ELF-1 (cell line): ENCODE results near the gene TMCC1.

Source experiments
- DNase-seq: peaks from one replicate; pipeline ENCODE4 v3.0.0-alpha.2; 2016; ENCODE audit warnings: low read depth, low spot score

The TMCC1 gene

DNA sequence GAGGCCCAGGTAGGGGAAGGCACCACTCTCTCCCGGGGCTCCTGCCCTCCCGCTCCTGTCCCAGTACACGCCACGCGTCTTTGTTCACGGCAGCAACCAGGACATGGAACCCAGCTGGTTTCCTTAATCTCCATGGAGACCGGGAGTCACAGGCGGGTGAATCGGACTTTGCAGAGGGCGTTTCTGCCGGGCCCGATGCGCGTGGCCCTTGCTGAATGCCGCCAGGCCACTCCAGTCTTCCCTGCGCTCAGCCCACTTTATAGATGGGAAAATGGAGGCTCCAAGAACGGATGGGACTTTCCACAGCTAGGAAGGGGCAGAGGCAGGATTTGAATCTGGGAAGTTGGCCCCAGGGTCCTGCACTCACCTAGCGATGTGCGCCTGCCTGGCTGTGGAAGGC is 294.4 kb downstream of the TMCC1 start:
- peak; percentile 53 for DNase-seq

- no peak for DNase-seq
These were observed 295.0 kb downstream of the TMCC1 start for GRCh38 chr3:129598484-129598883.

DNA sequence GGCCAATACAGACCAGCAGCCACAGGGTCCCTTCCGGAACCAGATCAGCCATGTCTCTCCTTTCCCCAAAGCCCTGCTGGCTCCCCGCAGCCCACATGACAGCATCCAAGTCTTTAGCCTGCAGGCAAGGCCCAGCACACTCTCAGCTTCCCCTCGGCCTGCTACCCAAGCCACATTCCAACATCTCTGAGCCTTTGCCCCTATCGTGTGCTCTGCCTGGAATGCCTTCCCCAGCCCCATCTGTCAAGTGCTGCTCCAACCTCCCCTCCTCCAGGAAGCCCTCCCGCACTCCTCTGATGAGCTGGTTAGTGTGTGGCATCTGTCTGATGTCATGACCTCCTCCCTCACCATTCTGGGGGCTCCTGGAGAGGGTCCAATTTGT is 295.5 kb downstream of the TMCC1 start:
- DNase-seq, result peak; percentile 93
